Measurements from ENCODE around the gene MCTP1.
"Not testable (repeated sequence)": the region's sequence is repeated elsewhere in the genome, so short reads cannot be mapped to it uniquely, and the experiment has no call there.

The MCTP1 gene

DNA sequence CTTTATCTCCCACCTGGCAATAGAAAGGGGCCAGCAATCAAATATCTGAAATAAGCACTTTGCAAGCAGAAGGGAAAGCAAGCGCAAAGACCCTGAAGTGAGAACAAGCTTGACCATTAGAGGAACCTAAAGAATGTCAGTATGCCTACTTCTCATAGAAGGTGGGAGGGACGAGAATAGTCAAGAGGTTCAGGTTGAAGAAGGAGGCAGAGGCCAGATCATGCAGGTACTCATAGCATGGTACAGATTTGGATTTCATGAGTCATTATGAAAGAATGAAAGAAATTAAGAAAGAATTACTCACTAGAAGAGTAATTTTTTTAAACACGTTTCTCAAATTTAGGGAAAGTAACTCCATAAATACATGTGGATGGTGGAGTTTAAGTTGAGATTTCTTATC is 33.7 kb downstream of the MCTP1 start:
- no peak for DNase-seq

DNA sequence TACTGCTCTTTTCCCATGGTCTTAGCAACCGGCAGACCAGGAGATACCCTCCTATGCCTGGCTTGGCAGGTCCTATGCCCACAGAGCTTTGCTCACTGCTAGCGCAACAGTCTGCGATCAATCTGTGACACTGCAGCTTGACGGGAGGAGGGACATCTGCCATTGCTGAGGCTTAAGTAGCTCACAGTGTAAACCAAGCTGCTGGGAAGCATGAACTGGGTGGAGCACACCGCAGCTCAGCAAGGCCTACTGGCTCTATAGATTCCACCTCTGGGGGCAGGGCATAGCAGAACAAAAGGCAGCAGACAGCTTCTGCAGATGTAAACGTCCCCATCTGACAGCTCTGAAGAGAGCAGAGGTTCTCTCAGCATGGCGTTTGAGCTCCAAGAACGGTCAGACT is 40.4 kb downstream of the MCTP1 start:
- no peak for DNase-seq

DNA sequence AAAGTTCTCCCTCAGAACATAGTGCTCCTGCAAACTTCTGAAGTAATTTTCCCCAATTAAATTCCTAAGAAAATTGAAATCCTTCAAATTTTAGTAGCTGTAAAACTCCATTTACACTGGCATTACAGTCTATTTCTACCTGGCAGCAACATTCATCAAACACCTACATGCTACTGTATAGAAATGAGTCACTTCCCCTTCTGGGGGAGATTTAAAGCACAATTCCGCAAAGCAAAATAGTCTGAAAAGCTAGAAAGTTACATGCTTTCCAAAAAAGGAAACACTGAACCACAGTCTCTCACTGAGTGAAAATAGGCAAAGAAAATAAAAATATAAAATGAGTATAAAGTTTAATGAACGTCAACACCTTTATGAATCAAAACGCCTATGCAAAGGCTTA is 43.3 kb downstream of the MCTP1 start:
- DNase-seq, result no peak

DNA sequence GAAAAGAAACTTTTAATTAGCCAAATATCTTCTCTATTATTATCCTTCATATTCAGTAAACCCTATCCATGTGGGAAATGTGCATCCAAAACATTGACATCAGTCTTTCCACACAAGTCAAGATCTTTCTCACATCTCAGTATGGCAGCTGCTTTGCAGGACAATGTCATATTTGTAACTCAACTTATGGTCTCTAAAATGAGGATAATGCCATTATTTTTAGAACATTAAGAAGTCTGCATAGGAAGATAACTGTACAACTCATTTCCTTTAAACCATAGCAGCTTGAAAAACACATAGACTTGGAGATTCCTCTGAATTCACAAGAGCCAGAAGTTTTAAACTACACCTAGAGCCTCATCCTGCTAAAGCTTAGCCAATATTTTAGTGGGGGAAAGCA is 43.7 kb downstream of the MCTP1 start:
- DNase-seq, result no peak

DNA sequence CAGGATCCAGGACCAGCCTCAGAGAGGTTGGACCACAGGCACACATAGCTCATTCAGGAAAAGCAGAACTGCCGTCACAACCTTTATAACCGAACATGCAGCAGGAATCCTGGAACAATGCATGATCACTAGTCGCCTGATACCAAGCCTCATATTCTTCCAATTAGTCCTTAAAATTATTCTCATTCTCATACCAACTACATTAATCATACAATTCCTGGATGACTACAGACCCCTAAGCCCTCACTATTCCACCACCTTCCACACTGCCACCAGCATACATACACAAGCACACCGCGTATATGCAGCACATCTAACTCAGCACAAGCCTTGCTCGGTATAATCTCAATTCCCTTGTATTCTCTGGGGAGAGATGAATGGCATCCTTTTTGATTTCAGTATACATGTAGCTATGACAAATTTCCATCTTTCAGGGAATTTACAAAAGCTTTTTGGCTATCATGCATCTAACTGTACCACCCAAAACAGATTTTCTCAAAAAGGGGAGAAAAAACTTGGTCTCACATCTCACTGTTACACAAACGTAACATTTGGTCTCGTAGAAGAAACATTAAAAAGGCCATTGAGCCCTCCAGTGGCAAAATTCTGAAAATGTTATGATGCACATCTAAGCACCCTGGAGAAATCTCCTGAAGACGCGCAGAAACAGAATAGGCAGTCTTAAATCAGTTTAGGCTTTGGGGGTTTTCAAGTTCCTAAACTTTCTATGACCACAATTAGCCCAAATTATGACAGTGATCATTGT is 46.2 kb downstream of the MCTP1 start:
- DNase-seq, result no peak

DNA sequence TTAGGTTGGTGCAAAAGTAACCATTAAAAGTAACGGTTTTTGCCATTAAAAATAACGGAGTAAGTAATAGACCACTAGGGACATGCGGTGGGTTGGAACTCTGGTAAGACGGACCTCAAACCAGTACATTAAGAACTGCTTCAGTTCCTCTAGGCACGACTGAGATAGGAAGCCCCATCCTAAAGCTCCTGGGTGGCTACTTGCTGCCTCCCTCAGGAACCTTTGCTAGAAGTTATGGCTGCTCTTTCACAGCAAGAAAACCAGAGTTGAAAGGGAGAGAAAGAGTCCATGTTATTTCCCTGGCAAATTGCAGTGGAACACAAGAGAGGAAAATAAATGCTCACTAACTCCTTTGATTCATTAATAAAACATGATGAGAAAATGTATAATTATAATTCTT is 47.6 kb downstream of the MCTP1 start:
- DNase-seq, result no peak

DNA sequence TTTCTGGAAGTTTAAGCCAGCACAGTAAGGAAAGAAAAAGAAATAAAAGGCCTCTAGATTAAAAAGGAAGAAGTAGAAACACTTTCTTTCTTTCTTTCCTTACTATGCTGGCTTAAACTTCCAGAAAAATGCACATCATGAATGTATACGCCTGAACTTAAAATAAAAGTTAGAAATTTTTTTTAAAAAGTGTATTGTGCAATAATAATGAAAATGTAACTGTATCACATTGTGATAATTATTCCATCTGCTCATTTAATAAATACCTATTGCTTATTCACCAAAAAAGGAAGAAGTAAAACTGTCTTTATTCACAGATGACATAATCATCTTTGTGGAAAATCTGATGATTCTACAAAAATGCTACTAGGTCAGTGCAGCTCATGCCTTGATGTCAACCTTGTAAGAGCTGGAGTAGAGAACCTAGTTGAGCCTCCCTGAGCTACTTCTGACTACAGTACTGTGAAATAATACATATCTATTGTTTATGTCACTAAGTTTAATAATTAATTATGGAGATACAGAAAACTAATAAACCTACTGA is 49.4 kb downstream of the MCTP1 start:
- no peak for DNase-seq

DNA sequence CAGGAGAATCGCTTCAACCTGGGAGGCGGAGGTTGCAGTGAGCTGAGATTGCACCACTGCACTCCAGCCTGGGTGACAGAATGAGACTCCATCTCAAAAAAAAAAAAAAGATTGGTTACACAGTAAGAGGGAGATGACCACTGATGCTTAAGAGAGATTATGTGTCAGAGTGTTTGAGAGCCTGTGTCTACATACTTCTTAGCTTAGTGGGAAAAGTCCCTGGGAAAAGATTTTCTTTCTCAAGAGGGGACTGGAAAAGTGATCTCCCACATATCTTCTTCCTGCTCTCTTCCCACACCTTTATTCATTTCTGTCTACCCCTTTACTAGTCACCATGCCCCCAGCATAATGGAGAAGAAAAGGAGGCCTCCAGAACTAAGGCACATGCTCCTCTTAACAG is 55.2 kb downstream of the MCTP1 start:
- DNase-seq, result no peak

DNA sequence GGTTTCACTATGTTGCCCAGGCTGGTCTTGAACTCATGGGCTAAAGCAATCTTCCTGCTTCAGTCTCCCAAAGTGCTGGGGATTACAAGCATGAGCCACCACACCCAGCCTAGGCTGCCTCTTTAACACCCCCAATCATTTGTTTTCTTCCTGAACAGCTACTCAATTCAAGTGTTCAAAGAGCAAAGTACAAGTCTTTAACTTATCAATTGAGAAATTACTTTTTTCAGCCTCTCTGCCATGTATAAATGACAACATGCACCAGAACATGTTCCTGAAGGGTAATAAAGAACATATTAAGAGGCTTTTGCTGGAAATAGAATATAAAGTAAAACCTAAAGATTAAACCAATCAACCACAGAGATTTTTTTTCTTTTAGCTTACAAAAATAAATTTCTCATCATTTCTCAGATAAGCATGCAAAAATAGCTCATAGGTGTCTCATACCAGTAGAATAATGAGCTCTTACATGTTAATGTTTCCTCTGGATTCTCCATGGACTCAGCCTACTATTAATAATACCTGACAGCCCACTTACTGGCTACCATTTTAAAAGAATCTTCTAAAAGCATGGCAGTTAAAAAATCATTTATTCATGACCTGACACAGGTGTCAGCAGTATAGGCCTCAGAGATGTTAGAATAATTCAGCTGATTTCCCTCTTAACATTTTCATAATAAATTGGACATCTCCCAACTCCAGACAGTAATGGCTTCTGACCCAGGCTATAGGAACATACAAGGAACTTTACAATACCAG is 60.0 kb downstream of the MCTP1 start:
- DNase-seq, result no peak

DNA sequence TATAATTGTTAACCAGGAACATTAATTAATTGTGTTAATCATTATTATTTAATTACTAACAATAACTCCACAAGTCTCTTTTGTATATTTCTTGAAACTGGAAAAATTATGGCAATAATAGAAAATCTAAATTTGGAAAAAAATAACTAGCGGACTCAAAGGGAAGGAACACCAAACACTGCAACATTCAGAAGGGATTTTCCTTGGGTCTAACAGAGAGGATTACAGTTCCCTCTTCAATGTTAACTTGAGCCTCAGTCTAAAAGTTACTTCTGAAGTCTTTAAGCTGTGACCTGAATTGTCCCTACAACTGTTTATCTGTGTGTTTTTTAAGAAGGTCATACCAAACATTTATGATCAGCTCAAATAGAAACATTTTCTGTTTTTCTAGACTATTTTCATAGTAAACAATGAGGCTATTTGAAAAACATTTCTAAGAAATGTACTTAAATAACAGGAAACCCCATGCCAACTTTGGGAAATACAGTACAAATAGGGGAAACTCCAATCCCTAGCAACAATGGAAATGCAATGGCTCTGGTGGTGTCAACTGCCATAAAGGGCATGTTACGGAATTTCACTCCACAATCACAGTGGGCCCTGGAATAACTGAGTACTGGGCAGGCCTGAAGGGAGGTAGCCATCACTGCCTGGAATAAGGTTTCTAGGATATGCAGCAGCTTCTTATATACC is 61.2 kb downstream of the MCTP1 start:
- DNase-seq, result no peak

DNA sequence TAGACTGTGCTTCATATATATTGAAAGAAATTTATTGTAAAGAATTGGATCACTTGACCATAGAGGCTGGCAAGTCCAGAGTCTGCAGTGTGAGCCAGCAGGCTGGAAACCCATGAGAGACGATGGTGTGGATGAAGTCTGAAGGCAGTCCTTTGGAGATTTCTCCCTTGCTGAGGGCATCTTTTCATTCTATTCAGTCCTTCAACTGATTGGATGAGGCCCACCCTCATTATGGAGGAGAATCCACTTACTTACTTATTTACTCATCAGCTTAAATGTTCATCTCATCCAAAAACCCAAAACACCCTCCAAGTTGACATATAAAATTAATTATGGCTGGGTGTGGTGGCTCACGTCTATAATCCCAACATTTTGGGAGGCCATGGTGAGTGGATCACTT is 62.1 kb downstream of the MCTP1 start:
- no peak for DNase-seq

DNA sequence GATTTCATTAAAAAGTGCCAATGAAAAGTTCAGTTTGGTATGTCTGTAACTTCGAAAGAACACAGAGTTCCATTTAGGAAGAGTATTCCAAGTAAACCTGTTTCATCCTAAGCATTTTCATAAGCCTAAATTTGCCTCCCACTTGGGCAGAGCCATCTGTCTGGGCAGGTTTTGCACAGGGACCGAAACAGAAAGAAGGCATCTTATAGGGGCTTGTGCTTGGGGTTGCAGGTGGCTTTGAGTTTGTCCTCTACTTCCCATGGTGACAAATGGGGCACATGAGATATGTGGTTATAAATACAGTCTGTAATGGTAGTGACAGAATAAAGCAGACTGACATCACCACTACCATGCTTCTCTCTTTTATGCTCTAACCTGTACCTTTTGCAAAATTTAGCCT is 63.7 kb downstream of the MCTP1 start:
- no peak for DNase-seq

DNA sequence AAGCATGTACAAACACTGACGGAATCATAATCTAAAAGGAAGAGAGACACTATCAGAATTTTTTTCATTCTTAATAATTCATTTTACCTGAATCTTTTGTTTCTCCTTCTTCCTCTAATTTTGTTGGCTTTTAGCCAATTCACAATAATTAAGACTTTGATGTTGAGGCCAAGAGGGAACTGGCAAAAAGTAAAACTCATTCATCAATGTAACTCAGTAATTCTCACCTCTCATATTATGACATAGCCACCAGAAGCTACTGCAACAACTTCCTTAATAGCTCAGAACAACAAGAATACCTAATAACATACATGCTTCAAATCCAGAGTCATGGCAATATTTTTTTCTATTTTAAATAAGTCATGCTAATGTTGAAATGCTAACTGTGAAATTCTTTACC is 64.5 kb downstream of the MCTP1 start:
- DNase-seq, result no peak

DNA sequence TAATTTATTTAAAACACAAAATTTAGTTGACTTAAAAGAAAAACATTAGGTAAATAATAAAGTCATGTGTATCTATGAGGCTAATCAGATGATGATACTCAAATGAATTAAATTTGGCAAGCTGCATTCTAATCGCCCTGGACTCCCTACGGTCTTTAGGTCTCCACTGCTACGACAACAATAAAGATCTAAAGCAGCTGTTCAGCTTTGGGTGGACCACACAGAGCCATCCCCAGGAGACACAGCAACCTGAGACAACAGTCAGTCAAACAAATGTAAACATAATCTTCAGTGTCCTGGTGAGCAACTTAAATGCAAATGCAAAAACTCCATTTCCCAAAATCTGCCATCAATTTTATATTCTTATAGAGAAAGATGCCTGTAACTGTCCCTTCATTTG is 65.5 kb downstream of the MCTP1 start:
- DNase-seq, result no peak

DNA sequence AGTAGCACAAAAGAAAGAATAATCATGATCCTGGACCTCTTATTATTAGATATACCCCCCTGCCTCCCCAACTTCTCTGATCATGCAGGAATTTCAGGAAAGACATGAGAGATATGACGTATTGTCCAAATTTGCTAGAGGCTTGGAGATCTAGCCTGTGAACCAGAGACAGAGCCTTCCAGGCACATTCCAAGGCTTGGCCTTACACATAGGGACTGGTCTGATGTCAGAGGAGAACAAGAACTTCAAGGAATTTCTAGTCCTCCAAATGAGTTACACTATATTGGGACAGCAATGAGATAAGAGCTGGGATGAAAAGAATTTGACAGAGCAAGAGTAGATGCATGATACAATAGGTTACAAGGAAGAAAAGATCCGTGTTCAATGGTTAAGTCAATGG is 67.0 kb downstream of the MCTP1 start:
- DNase-seq, result no peak

DNA sequence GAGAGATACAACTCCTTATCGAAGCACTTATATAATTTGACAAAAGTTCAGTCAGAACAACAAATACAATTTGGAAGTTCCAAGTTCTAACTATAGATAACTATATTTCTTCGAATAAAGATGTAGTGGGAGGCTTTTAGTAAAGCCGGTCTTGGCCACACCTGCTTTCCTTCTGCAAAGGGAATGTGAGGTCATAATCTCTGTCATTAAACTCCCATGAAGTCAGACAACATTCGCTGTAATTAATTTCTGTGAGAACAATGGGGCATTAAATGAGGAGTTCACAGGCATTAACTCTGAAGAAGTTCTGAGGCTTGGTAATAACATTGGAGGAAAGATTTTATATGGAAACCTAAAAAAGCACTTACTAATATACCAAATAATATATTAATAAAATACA is 67.5 kb downstream of the MCTP1 start:
- no peak for DNase-seq

DNA sequence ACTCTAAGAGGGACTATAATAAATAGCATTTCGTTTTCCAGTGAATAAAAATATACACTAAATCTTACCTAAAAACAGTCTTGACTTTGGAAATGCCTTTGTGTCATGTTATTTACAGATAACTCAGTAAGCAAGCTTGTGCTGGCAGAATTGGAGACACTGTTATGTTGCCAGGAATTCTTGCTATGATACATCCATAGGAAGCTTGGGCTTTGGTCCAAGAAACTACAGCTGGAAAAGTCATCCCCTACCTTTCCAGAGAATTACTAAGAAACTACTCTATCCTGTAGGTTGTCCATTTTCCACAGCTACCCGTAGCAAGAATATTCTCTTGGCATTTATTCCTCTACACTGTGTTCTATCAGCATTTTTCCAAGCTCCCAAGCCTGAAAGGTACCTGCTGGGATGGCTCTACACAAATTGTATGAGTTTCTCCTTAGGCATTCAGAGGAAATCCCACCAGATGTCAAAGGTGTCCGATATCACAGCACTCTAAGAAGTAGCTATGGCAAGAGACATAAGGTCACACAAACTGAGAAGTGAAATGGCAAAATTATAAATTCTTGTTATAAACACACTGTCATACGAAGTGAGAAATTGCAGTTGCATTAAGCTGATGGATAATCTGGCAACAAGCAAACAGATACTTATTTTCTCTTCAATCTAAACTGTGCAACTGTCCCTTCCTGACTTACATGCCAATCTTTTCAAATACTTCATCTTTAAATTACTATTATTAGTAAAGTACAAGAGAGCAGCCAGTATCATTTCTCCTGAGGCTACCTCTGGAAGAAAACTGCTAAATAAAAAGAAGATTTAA is 68.5 kb downstream of the MCTP1 start:
- peak; percentile 23 for DNase-seq

DNA sequence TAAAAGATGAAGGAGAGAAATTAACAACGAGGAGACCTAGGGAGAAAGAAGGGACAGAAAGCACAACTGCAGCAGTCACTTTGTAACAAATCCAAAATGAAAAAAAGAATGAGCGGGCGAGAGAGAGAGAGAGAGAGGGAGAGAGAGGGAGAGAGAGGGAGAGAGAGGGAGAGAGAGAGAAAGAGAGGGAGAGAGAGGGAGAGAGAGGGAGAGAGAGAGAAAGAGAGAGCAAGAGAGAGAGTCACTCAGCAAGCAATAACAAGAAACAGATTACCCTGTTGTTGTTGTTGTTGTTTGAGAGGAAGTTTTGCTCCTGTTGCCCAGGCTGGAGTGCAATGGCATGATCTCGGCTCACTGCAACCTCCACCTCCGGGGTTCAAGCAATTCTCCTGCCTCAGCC is 77.1 kb downstream of the MCTP1 start:
- not testable (repeated sequence) for DNase-seq

DNA sequence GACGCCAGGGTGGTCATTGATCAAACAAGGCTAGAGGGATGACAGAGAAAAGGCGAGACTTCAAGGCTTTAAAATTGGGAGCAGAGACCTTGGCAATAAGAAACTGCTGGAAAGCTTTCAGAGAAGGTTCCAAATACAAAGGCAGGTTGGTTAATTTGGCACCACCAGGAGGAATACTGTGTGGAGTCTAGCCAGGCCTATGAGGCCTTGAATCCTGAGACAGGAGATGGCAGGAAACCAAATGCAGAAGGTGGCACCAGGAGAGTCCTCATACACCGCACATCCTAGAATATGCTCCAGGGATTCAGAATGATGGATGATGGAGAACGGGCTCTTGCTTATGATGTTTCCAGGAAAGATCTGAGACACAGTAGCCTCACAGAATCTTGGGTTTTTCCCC is 90.0 kb downstream of the MCTP1 start:
- no peak for DNase-seq

DNA sequence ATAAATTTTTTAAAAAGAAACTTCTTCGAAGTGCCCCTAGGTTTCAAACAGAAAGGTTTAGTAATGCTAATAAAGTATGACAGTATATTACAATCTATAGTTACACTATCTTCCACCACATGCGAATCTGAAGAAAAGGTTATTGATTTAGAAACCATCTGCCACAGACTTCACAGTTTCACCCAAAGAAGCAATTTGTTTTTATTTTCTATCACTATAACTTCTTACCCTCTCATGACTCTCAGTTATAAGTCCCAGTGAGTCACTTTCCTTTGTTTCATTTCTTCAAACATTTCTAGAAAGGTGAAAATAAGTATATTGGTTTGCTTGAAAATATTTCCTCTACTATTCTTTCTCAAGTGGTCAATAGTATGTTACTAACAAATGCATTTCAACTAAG is 93.6 kb downstream of the MCTP1 start:
- DNase-seq, result no peak

DNA sequence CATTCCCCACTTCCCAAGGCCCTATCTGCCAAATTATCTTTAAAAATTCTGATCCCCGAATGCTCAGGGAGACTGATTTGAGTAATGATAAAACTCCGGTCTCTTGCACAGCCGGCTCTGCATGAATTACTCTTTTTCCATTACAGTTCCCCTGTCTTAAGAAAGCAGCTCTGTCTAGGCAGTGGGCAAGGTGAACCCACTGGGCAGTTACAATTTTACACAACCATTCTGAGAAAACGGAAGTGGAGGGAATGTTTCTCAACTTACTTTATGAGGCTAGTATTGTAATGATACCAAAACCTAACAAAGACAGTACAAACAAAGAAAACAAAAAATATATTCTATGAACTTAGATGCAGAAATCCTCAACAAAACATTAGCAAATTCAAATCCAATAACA is 100.0 kb downstream of the MCTP1 start:
- no peak for DNase-seq

DNA sequence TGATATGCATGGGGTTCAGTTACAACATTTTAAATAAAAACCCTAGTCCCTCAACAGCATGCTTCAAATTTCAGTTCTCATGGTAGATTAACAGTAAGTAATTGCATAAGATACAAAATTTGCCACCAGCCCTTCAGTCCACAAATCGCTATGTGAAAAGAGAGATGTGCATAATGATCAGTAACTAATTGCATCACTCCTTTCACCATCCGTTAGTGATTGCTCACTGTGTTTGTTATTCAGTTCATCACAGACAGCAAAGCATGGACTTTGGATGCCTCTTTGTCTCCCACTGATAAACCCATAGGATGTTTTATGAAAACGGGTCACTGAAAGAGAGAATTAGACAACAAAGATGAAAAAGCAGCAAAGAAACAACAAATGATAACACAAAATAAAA is 103.2 kb downstream of the MCTP1 start:
- DNase-seq, result no peak
